Left lung (tissue), 10 donors: ENCODE measurements around the gene KLF13. TPM values are rescaled to one million over a fixed set of nuclear protein-coding genes. Genes with fewer than 3 reads are reported as not detected.

Experiments
- ATAC-seq: fragments of 200-7000 bp; cut with Tn5 transposase; one replicate; pipeline ENCODE4 v1.9.1; 2020; ENCODE audit warnings: moderate library complexity
- DNase-seq, 4 donors: peaks; one replicate each; pipeline ENCODE4 v3.0.0-alpha.2; 2013 to 2020
- H3K27ac ChIP-seq, 2 donors: fragments of 200-600 bp; sonication (generic) in 1 of 2; one replicate each; pipeline versions ENCODE4 v1.5.0 to v1.8.0; 2020 to 2021
- H3K27me3 ChIP-seq, 2 donors: fragments of 200-600 bp; sonication (generic) in 1 of 2; one replicate each; pipeline versions ENCODE4 v1.5.0 to v1.8.0; 2020 to 2021
- H3K36me3 ChIP-seq, 2 donors: fragments of 200-600 bp; sonication (generic) in 1 of 2; one replicate each; pipeline versions ENCODE4 v1.5.0 to v1.8.0; 2020 to 2021
- H3K4me1 ChIP-seq, 2 donors: fragments of 200-600 bp; one replicate each; pipeline ENCODE4 v1.8.0; 2021
- H3K4me3 ChIP-seq, 2 donors: fragments of 200-600 bp; sonication (generic) in 1 of 2; one replicate each; pipeline versions ENCODE4 v1.5.0 to v1.8.0; 2020 to 2021; ENCODE audit warnings: mild to moderate bottlenecking in 1 of 2
- H3K9me3 ChIP-seq, 2 donors: fragments of 200-600 bp; sonication (generic) in 1 of 2; one replicate each; pipeline versions ENCODE4 v1.5.0 to v1.8.0; 2020 to 2021
- intact Hi-C, 2 donors: fragments of 100-400 bp; cut with DNase I; formaldehyde crosslinking; loops; one replicate each; pipeline versions ENCODE4 v1.11.2 to v1.14.2; 2022
- polyA plus RNA-seq, 6 donors: library from polyadenylated mRNA; unstranded; fragments of 120-200 nt; gene quantifications; one replicate each; pipeline ENCODE4 v1.2.1, GENCODE V29; 2013; ENCODE audit not compliant: insufficient read length in 6 of 6
- total RNA-seq, 2 donors: library from RNA; stranded (reverse); fragmentation: NEBNext Ultra II Directional; extraction: Animal tissue kit (Norgen Biotek cat#: 25700); gene quantifications; one replicate each; pipeline ENCODE4 v1.2.1, GENCODE V29; 2021
- TF ChIP-seq, protein P1 (sequence below), 2 donors: fragments of 200-600 bp; sonication (generic) in 1 of 2; IDR thresholded peaks; one replicate each; pipeline versions ENCODE4 v1.5.0 to v1.8.0; 2021; ENCODE audit warnings: antibody characterized with exemption in 2 of 2
- donor health status: DM: no; HTN: yes; CAD: no.
- donor health status: DM: no; HTN: no; CAD: no.

Gene KLF13
- total and polyA plus RNA-seq, 8 donors: 44.7 to 116 (median 61.4) TPM

DNA sequence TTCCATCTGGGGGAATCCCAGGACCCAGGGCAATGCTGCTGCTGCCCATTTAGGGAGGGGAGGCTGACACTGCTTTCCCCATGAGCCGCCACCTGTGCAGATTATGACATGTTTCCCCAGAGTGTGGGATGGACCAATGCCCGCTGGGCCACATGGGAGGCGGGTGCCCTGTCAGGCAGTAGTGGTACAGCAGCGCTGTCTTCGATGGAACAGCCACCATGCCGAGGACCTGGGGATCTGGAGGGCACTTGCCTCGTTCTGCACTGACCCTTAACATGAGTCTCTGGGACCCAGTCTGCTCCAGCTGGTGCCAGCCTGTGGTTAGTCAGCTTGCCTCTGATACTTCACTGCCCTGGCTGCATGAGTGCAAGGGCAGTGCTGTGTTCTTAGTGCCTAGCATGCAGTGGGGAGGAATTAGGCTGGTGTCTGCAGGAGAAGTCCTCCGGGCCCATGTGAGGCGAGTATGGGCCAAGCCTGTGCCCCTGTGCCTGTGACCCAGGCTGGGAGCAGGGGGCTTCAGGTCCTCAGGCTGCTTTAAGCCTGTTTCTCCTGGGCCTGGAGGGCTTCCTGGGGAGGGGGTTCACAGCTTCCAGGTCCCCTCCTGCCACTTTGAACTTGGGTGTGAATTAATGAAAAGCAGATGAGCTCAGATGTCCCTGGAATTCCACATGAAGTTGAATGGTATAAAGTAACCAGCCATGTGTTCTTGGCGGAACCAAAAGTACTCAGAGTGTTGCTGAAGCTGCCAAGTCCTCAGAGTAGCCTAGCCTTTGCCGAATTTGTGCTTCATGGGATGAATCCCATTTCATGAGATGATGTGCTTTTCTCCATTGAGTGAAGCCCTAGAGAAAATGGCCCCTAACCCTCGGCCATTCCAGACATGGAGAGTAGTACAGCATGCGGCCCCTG, 22.9 kb downstream of the KLF13 start:
- H3K36me3 ChIP-seq: peaks cover 0 to 15% of the 10 kb centered on the region in 2 donors
- H3K27me3 ChIP-seq: no peaks in the 10 kb centered on the region
- intact Hi-C loops: no loop called here
- ATAC-seq (no peak), DNase-seq (peak in 1 of 4 donors; percentile 30)
- TF ChIP-seq, protein P1, sequence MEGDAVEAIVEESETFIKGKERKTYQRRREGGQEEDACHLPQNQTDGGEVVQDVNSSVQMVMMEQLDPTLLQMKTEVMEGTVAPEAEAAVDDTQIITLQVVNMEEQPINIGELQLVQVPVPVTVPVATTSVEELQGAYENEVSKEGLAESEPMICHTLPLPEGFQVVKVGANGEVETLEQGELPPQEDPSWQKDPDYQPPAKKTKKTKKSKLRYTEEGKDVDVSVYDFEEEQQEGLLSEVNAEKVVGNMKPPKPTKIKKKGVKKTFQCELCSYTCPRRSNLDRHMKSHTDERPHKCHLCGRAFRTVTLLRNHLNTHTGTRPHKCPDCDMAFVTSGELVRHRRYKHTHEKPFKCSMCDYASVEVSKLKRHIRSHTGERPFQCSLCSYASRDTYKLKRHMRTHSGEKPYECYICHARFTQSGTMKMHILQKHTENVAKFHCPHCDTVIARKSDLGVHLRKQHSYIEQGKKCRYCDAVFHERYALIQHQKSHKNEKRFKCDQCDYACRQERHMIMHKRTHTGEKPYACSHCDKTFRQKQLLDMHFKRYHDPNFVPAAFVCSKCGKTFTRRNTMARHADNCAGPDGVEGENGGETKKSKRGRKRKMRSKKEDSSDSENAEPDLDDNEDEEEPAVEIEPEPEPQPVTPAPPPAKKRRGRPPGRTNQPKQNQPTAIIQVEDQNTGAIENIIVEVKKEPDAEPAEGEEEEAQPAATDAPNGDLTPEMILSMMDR (IDR thresholded peaks at IDR 0.05): no peak
- peak overlapping the region in 1 of 2 donors; percentile 94 for H3K27ac ChIP-seq
- H3K4me1 ChIP-seq: peaks cover 57 to 99% of the 10 kb centered on the region in 2 donors
- H3K9me3 ChIP-seq: no peaks in the 10 kb centered on the region
- H3K4me3 ChIP-seq: no peak overlapping the region

DNA sequence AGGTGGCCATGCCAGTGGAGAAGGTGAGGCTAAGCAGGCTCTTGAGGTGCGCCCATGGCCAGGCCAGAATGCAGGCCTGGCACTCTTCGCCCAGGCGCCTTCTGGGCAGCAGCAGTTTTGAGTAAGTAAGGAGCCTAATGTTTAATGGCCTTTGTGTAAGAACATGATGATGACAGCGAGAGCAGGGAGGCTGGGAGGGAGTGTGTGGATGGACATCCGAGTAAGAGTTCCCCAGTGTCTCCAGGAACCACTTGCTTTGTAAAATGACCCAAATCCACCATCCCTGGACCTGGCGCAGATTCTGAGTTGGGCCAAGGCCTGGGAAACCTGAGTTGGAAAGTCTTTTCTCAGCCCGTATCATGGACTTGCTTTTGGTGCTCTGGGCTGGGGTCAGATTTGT, 24.1 kb downstream of the KLF13 start:
- intact Hi-C loops: no loop called here
- TF ChIP-seq, protein P1 (IDR thresholded peaks at IDR 0.05): no peak
- DNase-seq (no peak), ATAC-seq (no peak)
- Histone ChIP-seq H3K4me1 (peaks cover 48 to 99% of the 10 kb centered on the region in 2 donors), H3K9me3 (no peaks in the 10 kb centered on the region), H3K27me3 (no peaks in the 10 kb centered on the region), H3K27ac (peak overlapping the region in 1 of 2 donors; percentile 94), H3K36me3 (peaks cover 0 to 22% of the 10 kb centered on the region in 2 donors), H3K4me3 (no peak overlapping the region)

DNA sequence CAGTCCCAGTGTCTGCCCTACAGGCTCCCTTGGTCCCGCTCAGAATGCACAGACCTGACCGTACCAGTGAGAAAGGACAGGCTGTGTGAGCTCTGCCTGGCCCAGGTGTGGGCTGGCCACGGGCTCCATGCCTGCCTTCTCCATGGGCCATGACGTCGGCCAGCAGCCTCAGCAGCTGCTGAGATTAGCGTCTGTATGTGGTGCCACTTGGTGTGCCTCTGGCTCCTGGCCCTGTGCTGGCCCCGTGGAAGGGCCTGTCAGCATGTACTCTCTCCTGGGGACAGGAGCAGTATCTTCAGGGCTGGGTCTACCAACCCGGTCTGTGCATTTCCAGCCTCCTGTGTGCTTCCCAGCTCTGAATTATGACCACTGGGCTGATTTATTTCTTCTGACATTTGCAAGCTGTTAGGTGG, 25.7 kb downstream of the KLF13 start:
- TF ChIP-seq, protein P1 (IDR thresholded peaks at IDR 0.05): no peak

DNA sequence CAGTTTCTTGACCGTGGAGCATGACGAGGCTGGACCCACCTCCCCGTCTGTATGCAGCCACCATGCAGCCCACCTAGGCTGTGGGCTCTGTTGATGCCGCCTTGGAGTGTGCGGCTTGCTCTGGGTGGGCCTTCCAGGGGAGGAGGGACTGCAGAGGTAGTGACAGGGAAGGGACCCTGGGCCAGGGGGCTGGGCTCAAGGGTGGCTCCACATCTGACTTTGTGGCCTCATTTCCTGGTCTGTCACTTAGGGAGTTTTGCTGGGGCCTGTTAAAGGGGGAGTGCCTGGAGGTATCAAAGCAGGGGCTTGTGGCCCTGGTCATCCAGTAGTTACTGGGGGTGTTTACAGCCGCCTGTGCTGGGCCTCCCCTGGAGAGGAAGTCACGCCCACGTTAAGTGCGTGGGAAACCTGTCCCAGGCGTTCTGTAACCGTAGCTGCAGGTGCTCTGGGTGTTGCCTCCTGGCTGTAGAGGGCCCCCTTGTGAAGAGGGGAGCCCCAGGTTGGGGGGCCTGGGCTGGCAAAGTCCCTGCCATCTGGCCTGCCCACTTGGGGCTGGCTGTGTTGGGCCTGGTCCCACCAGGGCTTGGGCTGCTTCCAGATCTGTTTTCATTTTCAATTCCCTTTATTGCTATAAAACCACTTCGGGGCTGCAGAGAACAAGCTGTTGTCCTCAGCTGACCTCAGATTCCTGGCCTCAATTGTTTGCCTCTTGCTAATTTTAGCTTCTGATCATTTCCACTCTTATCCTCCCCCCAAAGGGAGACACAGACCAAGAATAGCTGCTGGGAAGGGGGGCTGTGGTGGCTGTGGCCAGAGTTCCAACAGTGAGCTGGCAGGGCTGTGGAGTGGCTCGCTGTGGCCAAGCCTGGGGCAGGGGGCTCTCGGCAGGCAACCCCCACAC, 26.5 kb downstream of the KLF13 start:
- ATAC-seq (peak; percentile 70), DNase-seq (peak; percentile 68 to 83 (median 72))
- intact Hi-C loops: no loop called here
- Histone ChIP-seq H3K4me1 (peaks cover 62 to 99% of the 10 kb centered on the region in 2 donors), H3K27ac (peak overlapping the region; percentile 90 to 94), H3K9me3 (no peaks in the 10 kb centered on the region), H3K4me3 (peak overlapping the region in 1 of 2 donors; percentile 11), H3K36me3 (peaks cover 0 to 16% of the 10 kb centered on the region in 2 donors), H3K27me3 (no peaks in the 10 kb centered on the region)
- TF ChIP-seq, protein P1 (IDR thresholded peaks at IDR 0.05): no peak

More for the DNA sequence above, 25.7 kb downstream of the KLF13 start:
- H3K27me3 ChIP-seq: no peaks in the 10 kb centered on the region
- peak; percentile 46 for ATAC-seq
- H3K4me1 ChIP-seq: peaks cover 57 to 99% of the 10 kb centered on the region in 2 donors
- H3K36me3 ChIP-seq: peaks cover 0 to 22% of the 10 kb centered on the region in 2 donors
- no peak overlapping the region for H3K4me3 ChIP-seq
- peak overlapping the region; percentile 90 to 94 for H3K27ac ChIP-seq
- DNase-seq: peak in 1 of 4 donors; percentile 83
- no peaks in the 10 kb centered on the region for H3K9me3 ChIP-seq
- intact Hi-C loops: no loop called here
